Thoracic aorta (tissue), 2 donors: ENCODE data around the gene MRPS5. TPM values are rescaled to one million over a fixed set of nuclear protein-coding genes. Genes with fewer than 3 reads are reported as not detected.

Experiments used
- ATAC-seq: fragments of 150-250 bp; one replicate; pipeline ENCODE4 v1.8.0; 2017; ENCODE audit warnings: low read depth; ENCODE audit not compliant: insufficient number of reproducible peaks, low FRiP score
- DNase-seq: peaks from one replicate; pipeline ENCODE4 v3.0.0-alpha.2; 2020; ENCODE audit warnings: low spot score
- H3K27ac ChIP-seq, 2 donors: fragments of 200-600 bp; sonication (generic); 1 replicate in 1 of 2; 2 replicates in 1 of 2; pipeline ENCODE4 v1.5.1; 2016; ENCODE audit warnings: mild to moderate bottlenecking in 2 of 2, moderate library complexity in 2 of 2
- H3K27me3 ChIP-seq: fragments of 200-600 bp; sonication (generic); replicated peaks from 2 replicates; pipeline ENCODE4 v1.6.0; 2016; ENCODE audit warnings: mild to moderate bottlenecking; ENCODE audit not compliant: insufficient read depth
- H3K36me3 ChIP-seq: fragments of 200-600 bp; sonication (generic); one replicate; pipeline ENCODE4 v1.5.1; 2016
- H3K4me1 ChIP-seq, 2 donors: fragments of 200-600 bp; sonication (generic); 1 replicate in 1 of 2; 2 replicates in 1 of 2; pipeline versions ENCODE4 v1.5.1 to v1.6.0; 2016; ENCODE audit warnings: low read depth in 2 of 2, mild to moderate bottlenecking in 1 of 2; ENCODE audit not compliant: control insufficient read depth in 1 of 2
- H3K4me3 ChIP-seq: fragments of 200-600 bp; sonication (generic); 2 replicates; pipeline ENCODE4 v1.5.1; 2016; ENCODE audit warnings: mild to moderate bottlenecking
- H3K9me3 ChIP-seq: fragments of 200-600 bp; sonication (generic); 2 replicates; pipeline ENCODE4 v1.5.1; 2016
- CTCF ChIP-seq: fragments of 200-600 bp; sonication (generic); IDR thresholded peaks from one replicate; pipeline ENCODE4 v1.5.1; 2019; ENCODE audit warnings: antibody characterized with exemption
- total RNA-seq, 2 donors: library from RNA; depleted of rRNA; stranded (reverse); fragments of >200 nt; gene quantifications; one replicate each; pipeline versions ENCODE4 v1.1.0 to v1.2.3, GENCODE V29; 2016

The MRPS5 gene
- total RNA-seq, 2 donors from 2014 or later = 35.3 to 44.8 TPM

GRCh38 chr2:95074663-95075439 lies 46.8 kb downstream of the MRPS5 start:
- Histone ChIP-seq H3K36me3 (no peaks in the 10 kb centered on the region), H3K4me3 (no peak overlapping the region), H3K9me3 (no peaks in the 10 kb centered on the region), H3K27me3 (no peaks in the 10 kb centered on the region), H3K27ac (no peak overlapping the region), H3K4me1 (peaks cover 4 to 9% of the 10 kb centered on the region in 2 donors)
- TF ChIP-seq CTCF = no peak
- ATAC-seq = no peak
- no peak for DNase-seq

GRCh38 chr2:95073856-95074662 lies 47.5 kb downstream of the MRPS5 start:
- no peaks in the 10 kb centered on the region for H3K27me3 ChIP-seq
- H3K4me1 ChIP-seq = peaks cover 4 to 9% of the 10 kb centered on the region in 2 donors
- ATAC-seq = no peak
- no peaks in the 10 kb centered on the region for H3K36me3 ChIP-seq
- no peak overlapping the region for H3K4me3 ChIP-seq
- TF ChIP-seq CTCF = no peak
- H3K27ac ChIP-seq = no peak overlapping the region
- DNase-seq = no peak
- H3K9me3 ChIP-seq = no peaks in the 10 kb centered on the region

GRCh38 chr2:95072424-95072823 lies 49.2 kb downstream of the MRPS5 start:
- no peaks in the 10 kb centered on the region for H3K27me3 ChIP-seq
- no peaks in the 10 kb centered on the region for H3K9me3 ChIP-seq
- no peak for TF ChIP-seq CTCF
- no peaks in the 10 kb centered on the region for H3K36me3 ChIP-seq
- H3K27ac ChIP-seq = no peak overlapping the region
- H3K4me1 ChIP-seq = peaks cover 4 to 9% of the 10 kb centered on the region in 2 donors
- DNase-seq (no peak), ATAC-seq (no peak)
- no peak overlapping the region for H3K4me3 ChIP-seq

- no peak for TF ChIP-seq CTCF
- Histone ChIP-seq H3K36me3 (no peaks in the 10 kb centered on the region), H3K27me3 (no peaks in the 10 kb centered on the region), H3K9me3 (no peaks in the 10 kb centered on the region), H3K4me3 (no peak overlapping the region), H3K27ac (no peak overlapping the region), H3K4me1 (peaks cover under 1 to 5% of the 10 kb centered on the region in 2 donors)
- ATAC-seq (no peak), DNase-seq (no peak)
Observed at GRCh38 chr2:95071856-95072255, 49.8 kb downstream of the MRPS5 start.

DNA sequence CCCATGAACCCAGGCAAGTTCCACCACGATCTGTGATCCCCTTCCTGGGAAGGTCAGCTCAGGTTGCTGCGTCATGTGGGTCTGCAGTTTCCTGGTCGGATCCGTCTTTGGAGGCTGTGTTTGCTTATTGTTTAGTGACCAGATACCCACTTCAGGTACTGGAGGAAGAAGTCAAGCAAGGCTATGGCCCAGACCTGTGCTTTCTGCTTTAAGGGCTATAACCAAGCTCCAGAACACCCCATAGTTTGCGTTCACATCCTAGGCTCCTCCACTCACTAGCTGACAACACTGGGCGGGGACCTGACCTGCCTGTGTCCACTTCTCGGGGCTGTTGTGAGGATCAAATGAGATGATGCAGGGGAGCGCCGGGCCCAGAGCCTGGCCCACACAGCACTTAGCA lies 52.1 kb downstream of the MRPS5 start:
- Histone ChIP-seq H3K36me3 (no peaks in the 10 kb centered on the region), H3K27me3 (no peaks in the 10 kb centered on the region), H3K9me3 (no peaks in the 10 kb centered on the region), H3K27ac (no peak overlapping the region), H3K4me1 (no peaks in the 10 kb centered on the region), H3K4me3 (no peak overlapping the region)
- DNase-seq = no peak
- no peak for ATAC-seq
- no peak for TF ChIP-seq CTCF
